CD8-positive, alpha-beta memory T cell (primary cell): ENCODE data around the gene QSOX2. TPM values are rescaled to one million over a fixed set of nuclear protein-coding genes. Genes with fewer than 3 reads are reported as not detected.

Experiments used
- CTCF ChIA-PET: fragments of 350-600 bp; sonication (Branson Sonifier 250); formaldehyde crosslinking; loops from one replicate; lab custom pipeline; 2021; ENCODE audit warnings: antibody characterized with exemption; lab: Charles Lee
- POLR2A ChIA-PET: fragments of 350-600 bp; sonication (Branson Sonifier 250); formaldehyde crosslinking; loops from one replicate; lab custom pipeline; 2021; ENCODE audit warnings: antibody characterized with exemption; lab: Charles Lee
- DNase-seq, 5 donors: peaks; one replicate each; pipeline versions ENCODE4 v3.0.0 to v3.0.0-alpha.2; 2020 to 2022; ENCODE audit warnings: mixed read lengths in 1 of 5
- H3K27ac ChIP-seq: one replicate; pipeline ENCODE4 v1.7.0; 2013; ENCODE audit warnings: low read depth, mild to moderate bottlenecking, low read length, moderate library complexity
- H3K27me3 ChIP-seq: 2 replicates; pipeline ENCODE4 v1.7.0; 2013; ENCODE audit warnings: low read length, mild to moderate bottlenecking; ENCODE audit not compliant: insufficient read depth, poor library complexity, severe bottlenecking
- H3K36me3 ChIP-seq: 2 replicates; pipeline ENCODE4 v1.7.0; 2013; ENCODE audit warnings: mild to moderate bottlenecking, low read length, moderate library complexity; ENCODE audit not compliant: insufficient read depth
- H3K4me1 ChIP-seq: 2 replicates; pipeline ENCODE4 v1.7.0; 2013; ENCODE audit warnings: mild to moderate bottlenecking, low read length, moderate library complexity; ENCODE audit not compliant: insufficient read depth
- H3K4me3 ChIP-seq: 2 replicates; pipeline ENCODE4 v1.7.0; 2013; ENCODE audit warnings: mild to moderate bottlenecking, low read length
- H3K9me3 ChIP-seq: 2 replicates; pipeline ENCODE4 v1.7.0; 2013; ENCODE audit warnings: mild to moderate bottlenecking, low read length
- H3K27ac Mint-ChIP-seq, 8 donors: one replicate each; pipeline ENCODE4 v1.8.0; 2020 to 2021; ENCODE audit warnings: mixed read lengths in 8 of 8, mild to moderate bottlenecking in 6 of 8, inconsistent platforms in 3 of 8, moderate library complexity in 3 of 8
- H3K27me3 Mint-ChIP-seq, 2 donors: one replicate each; pipeline ENCODE4 v1.8.0; 2020 to 2021; ENCODE audit warnings: mixed read lengths in 2 of 2, mild to moderate bottlenecking in 1 of 2, moderate library complexity in 1 of 2
- H3K36me3 Mint-ChIP-seq, 3 donors: one replicate each; pipeline ENCODE4 v1.8.0; 2020 to 2021; ENCODE audit warnings: mixed read lengths in 3 of 3, inconsistent platforms in 1 of 3, mild to moderate bottlenecking in 1 of 3
- H3K4me1 Mint-ChIP-seq, 3 donors: one replicate each; pipeline ENCODE4 v1.8.0; 2020 to 2021; ENCODE audit warnings: mixed read lengths in 3 of 3, inconsistent platforms in 1 of 3, mild to moderate bottlenecking in 1 of 3
- H3K4me3 Mint-ChIP-seq, 7 donors: one replicate each; pipeline ENCODE4 v1.8.0; 2020 to 2021; ENCODE audit warnings: mixed read lengths in 7 of 7, mild to moderate bottlenecking in 6 of 7, moderate library complexity in 4 of 7, inconsistent platforms in 2 of 7
- H3K9me3 Mint-ChIP-seq, 5 donors: one replicate each; pipeline ENCODE4 v1.8.0; 2020 to 2022; ENCODE audit warnings: mixed read lengths in 5 of 5, mild to moderate bottlenecking in 3 of 5, moderate library complexity in 2 of 5, inconsistent platforms in 1 of 5
- polyA plus RNA-seq: library from polyadenylated mRNA; unstranded; fragments of 300-500 nt; fragmentation: Illumina TruSeq; gene quantifications from one replicate; pipeline ENCODE4 v1.2.3, GENCODE V29; 2021
- total RNA-seq, 2 experiments: library from RNA; stranded (reverse); gene quantifications; one replicate each; pipeline ENCODE4 v1.2.3, GENCODE V29; 2021

The QSOX2 gene
- total and polyA plus RNA-seq, 3 experiments from 2014 or later, result 0.66 to 15.3 (median 14.6) TPM

GRCh38 chr9:136246849-136247550 is 1.4 kb upstream of the QSOX2 start:
- Mint-ChIP-seq H3K27ac (peak overlapping the region in 4 of 8 donors; percentile 7 to 68 (median 41)), H3K27me3 (no peaks in the 10 kb centered on the region), H3K9me3 (no peaks in the 10 kb centered on the region), H3K36me3 (peaks cover 0 to 5% (median 0%) of the 10 kb centered on the region in 3 donors), H3K4me1 (peaks cover 26 to 32% (median 28%) of the 10 kb centered on the region in 3 donors), H3K4me3 (peak overlapping the region in 4 of 7 donors; percentile 12 to 83 (median 34))
- Histone ChIP-seq H3K4me3 (no peak overlapping the region), H3K4me1 (peaks cover 28% of the 10 kb centered on the region), H3K27ac (no peak overlapping the region), H3K36me3 (no peaks in the 10 kb centered on the region), H3K9me3 (no peaks in the 10 kb centered on the region), H3K27me3 (no peaks in the 10 kb centered on the region)
- CTCF ChIA-PET, result no interaction called here
- peak in 1 of 5 donors; percentile 47 for DNase-seq
- POLR2A ChIA-PET, result no interaction called here

GRCh38 chr9:136244969-136245218 is 718 bp downstream of the QSOX2 start:
- Mint-ChIP-seq H3K27me3 (no peaks in the 10 kb centered on the region), H3K4me1 (peaks cover 26 to 36% (median 31%) of the 10 kb centered on the region in 3 donors), H3K27ac (peak overlapping the region; percentile 51 to 95 (median 82)), H3K36me3 (peaks cover 0 to 5% (median 0%) of the 10 kb centered on the region in 3 donors), H3K4me3 (peak overlapping the region; percentile 86 to 96 (median 94)), H3K9me3 (no peaks in the 10 kb centered on the region)
- Histone ChIP-seq H3K9me3 (no peaks in the 10 kb centered on the region), H3K36me3 (no peaks in the 10 kb centered on the region), H3K4me3 (peak overlapping the region; percentile 77), H3K27ac (peak overlapping the region; percentile 38), H3K4me1 (peaks cover 28% of the 10 kb centered on the region), H3K27me3 (no peaks in the 10 kb centered on the region)
- DNase-seq, result no peak
- ChIA-PET CTCF (interaction anchor here (1.3 kb wide), 1 partner anchor 18 kb away, joined by 3 read pairs; no protein-coding TSS in a partner anchor), POLR2A (no interaction called here)

- Histone ChIP-seq H3K36me3 (no peaks in the 10 kb centered on the region), H3K27ac (peak overlapping the region; percentile 38), H3K9me3 (no peaks in the 10 kb centered on the region), H3K4me1 (peaks cover 28% of the 10 kb centered on the region), H3K4me3 (peak overlapping the region; percentile 77), H3K27me3 (no peaks in the 10 kb centered on the region)
- no peaks in the 10 kb centered on the region for H3K9me3 Mint-ChIP-seq
- peaks cover 0 to 5% (median 0%) of the 10 kb centered on the region in 3 donors for H3K36me3 Mint-ChIP-seq
- H3K27ac Mint-ChIP-seq, result peak overlapping the region; percentile 51 to 95 (median 82)
- no peaks in the 10 kb centered on the region for H3K27me3 Mint-ChIP-seq
- H3K4me1 Mint-ChIP-seq, result peaks cover 26 to 41% (median 31%) of the 10 kb centered on the region in 3 donors
- ChIA-PET CTCF (interaction anchor here (1.3 kb wide), 1 partner anchor 17 kb away, joined by 3 read pairs; no protein-coding TSS in a partner anchor), POLR2A (no interaction called here)
- peak in 2 of 5 donors; percentile 37 to 53 for DNase-seq
- peak overlapping the region; percentile 86 to 96 (median 94) for H3K4me3 Mint-ChIP-seq
Observed at GRCh38 chr9:136244122-136244968, 1.3 kb downstream of the QSOX2 start.

DNA sequence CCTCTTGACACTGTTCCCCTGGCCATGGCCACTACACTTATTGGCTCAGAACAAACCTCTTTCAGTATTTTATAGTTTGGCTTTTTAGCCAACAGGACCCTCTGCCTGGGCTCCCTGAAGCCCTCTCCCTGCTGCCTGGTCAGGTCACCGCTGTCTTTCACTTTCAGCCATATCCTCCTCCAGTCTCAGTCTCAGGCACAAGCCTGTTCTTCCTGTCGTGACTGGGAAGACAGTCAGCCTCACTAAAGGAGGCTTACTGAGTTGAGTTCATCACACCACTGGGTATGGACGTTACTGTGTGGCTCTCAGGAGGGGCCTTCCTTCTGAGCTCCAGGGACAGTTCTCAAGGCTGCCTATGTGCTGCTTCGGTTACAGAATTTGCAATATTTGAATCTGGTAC is 2.0 kb downstream of the QSOX2 start:
- peaks cover 0 to 6% (median 0%) of the 10 kb centered on the region in 3 donors for H3K36me3 Mint-ChIP-seq
- H3K9me3 Mint-ChIP-seq, result no peaks in the 10 kb centered on the region
- CTCF ChIA-PET, result no interaction called here
- H3K27ac Mint-ChIP-seq, result peak overlapping the region in 7 of 8 donors; percentile 34 to 95 (median 85)
- H3K4me1 ChIP-seq, result peaks cover 28% of the 10 kb centered on the region
- H3K27me3 Mint-ChIP-seq, result no peaks in the 10 kb centered on the region
- no peaks in the 10 kb centered on the region for H3K9me3 ChIP-seq
- H3K4me1 Mint-ChIP-seq, result peaks cover 26 to 42% (median 33%) of the 10 kb centered on the region in 3 donors
- POLR2A ChIA-PET, result no interaction called here
- H3K27ac ChIP-seq, result no peak overlapping the region
- no peaks in the 10 kb centered on the region for H3K36me3 ChIP-seq
- no peak for DNase-seq
- H3K4me3 Mint-ChIP-seq, result peak overlapping the region; percentile 51 to 96 (median 92)
- H3K4me3 ChIP-seq, result no peak overlapping the region
- no peaks in the 10 kb centered on the region for H3K27me3 ChIP-seq

- Mint-ChIP-seq H3K36me3 (peaks cover 0 to 6% (median 0%) of the 10 kb centered on the region in 3 donors), H3K4me3 (peak overlapping the region in 3 of 7 donors; percentile 22 to 63 (median 51)), H3K9me3 (no peaks in the 10 kb centered on the region), H3K27me3 (no peaks in the 10 kb centered on the region), H3K27ac (peak overlapping the region in 5 of 8 donors; percentile 7 to 88 (median 73)), H3K4me1 (peaks cover 26 to 44% (median 33%) of the 10 kb centered on the region in 3 donors)
- no peak overlapping the region for H3K4me3 ChIP-seq
- no peak overlapping the region for H3K27ac ChIP-seq
- no peaks in the 10 kb centered on the region for H3K36me3 ChIP-seq
- no peaks in the 10 kb centered on the region for H3K9me3 ChIP-seq
- ChIA-PET POLR2A (no interaction called here), CTCF (no interaction called here)
- DNase-seq, result no peak
- H3K4me1 ChIP-seq, result peaks cover 28% of the 10 kb centered on the region
- H3K27me3 ChIP-seq, result no peaks in the 10 kb centered on the region
Observed at GRCh38 chr9:136242918-136243525, 2.6 kb downstream of the QSOX2 start.

GRCh38 chr9:136242248-136242647 is 3.4 kb downstream of the QSOX2 start:
- ChIA-PET POLR2A (no interaction called here), CTCF (no interaction called here)
- no peaks in the 10 kb centered on the region for H3K27me3 ChIP-seq
- Mint-ChIP-seq H3K4me3 (no peak overlapping the region), H3K9me3 (no peaks in the 10 kb centered on the region), H3K36me3 (peaks cover 0 to 6% (median 0%) of the 10 kb centered on the region in 3 donors), H3K27ac (peak overlapping the region in 1 of 8 donors; percentile 81), H3K27me3 (no peaks in the 10 kb centered on the region), H3K4me1 (peaks cover 26 to 46% (median 33%) of the 10 kb centered on the region in 3 donors)
- no peaks in the 10 kb centered on the region for H3K9me3 ChIP-seq
- no peak overlapping the region for H3K27ac ChIP-seq
- DNase-seq, result no peak
- H3K4me3 ChIP-seq, result no peak overlapping the region
- peaks cover 28% of the 10 kb centered on the region for H3K4me1 ChIP-seq
- H3K36me3 ChIP-seq, result no peaks in the 10 kb centered on the region

DNA sequence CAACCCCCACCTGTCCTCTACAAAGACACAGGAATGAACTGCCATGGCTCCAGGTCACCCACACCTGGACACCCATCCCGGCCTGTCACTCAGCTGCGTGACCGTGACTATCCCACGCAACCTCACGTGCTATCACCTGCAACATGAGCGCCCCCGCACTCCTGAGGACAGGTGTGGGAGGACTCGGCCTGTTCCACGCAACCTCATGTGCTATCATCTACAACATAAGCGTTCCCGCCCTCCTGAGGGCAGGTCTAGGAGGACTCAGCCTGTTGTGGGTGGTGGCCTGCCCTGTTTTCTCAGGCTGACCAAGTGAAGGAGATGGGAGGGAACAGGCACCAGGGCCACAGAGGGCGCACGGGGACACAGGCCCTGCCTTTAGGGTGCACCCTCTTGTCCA is 4.1 kb downstream of the QSOX2 start:
- no peaks in the 10 kb centered on the region for H3K27me3 Mint-ChIP-seq
- POLR2A ChIA-PET, result no interaction called here
- Histone ChIP-seq H3K4me1 (peaks cover 28% of the 10 kb centered on the region), H3K27me3 (no peaks in the 10 kb centered on the region), H3K9me3 (no peaks in the 10 kb centered on the region), H3K36me3 (no peaks in the 10 kb centered on the region), H3K27ac (no peak overlapping the region), H3K4me3 (no peak overlapping the region)
- CTCF ChIA-PET, result no interaction called here
- peaks cover 26 to 46% (median 33%) of the 10 kb centered on the region in 3 donors for H3K4me1 Mint-ChIP-seq
- H3K4me3 Mint-ChIP-seq, result peak overlapping the region in 1 of 7 donors; percentile 56
- H3K27ac Mint-ChIP-seq, result no peak overlapping the region
- no peak for DNase-seq
- H3K9me3 Mint-ChIP-seq, result no peaks in the 10 kb centered on the region
- peaks cover 0 to 6% (median 0%) of the 10 kb centered on the region in 3 donors for H3K36me3 Mint-ChIP-seq
